H9 (cell line): Measurements from ENCODE around the gene CALCR. TPM values are rescaled to one million over a fixed set of nuclear protein-coding genes. Genes with fewer than 3 reads are reported as not detected.

Experiments
- DNase-seq: peaks from one replicate; pipeline ENCODE4 v3.0.0-alpha.2; 2017
- H2AFZ ChIP-seq: one replicate; pipeline ENCODE4 v1.6.1; 2013; ENCODE audit warnings: mild to moderate bottlenecking, low read length, control low read depth, moderate library complexity
- H2AK5ac ChIP-seq: 2 replicates; pipeline ENCODE4 v1.6.1; 2013; ENCODE audit warnings: low read length, control low read depth, mixed read lengths; ENCODE audit not compliant: insufficient read length
- H2BK120ac ChIP-seq: one replicate; pipeline ENCODE4 v1.6.1; 2013; ENCODE audit warnings: low read depth, mild to moderate bottlenecking, low read length, control low read depth, inconsistent platforms; ENCODE audit not compliant: poor library complexity, severe bottlenecking
- H2BK12ac ChIP-seq: 2 replicates; pipeline ENCODE4 v1.6.1; 2013; ENCODE audit warnings: low read length, control low read depth, mixed read lengths, low read depth; ENCODE audit not compliant: insufficient read length
- H2BK15ac ChIP-seq: 2 replicates; pipeline ENCODE4 v1.6.1; 2013; ENCODE audit warnings: low read depth, low read length, control low read depth
- H2BK20ac ChIP-seq: one replicate; pipeline ENCODE4 v1.6.1; 2013; ENCODE audit warnings: low read depth, mild to moderate bottlenecking, low read length, control low read depth, inconsistent platforms; ENCODE audit not compliant: poor library complexity, severe bottlenecking
- H2BK5ac ChIP-seq: 2 replicates; pipeline ENCODE4 v1.6.1; 2013; ENCODE audit warnings: low read length, control low read depth, mixed read lengths; ENCODE audit not compliant: insufficient read length
- H3K14ac ChIP-seq: 2 replicates; pipeline ENCODE4 v1.6.1; 2013; ENCODE audit warnings: low read length, control low read depth; ENCODE audit not compliant: insufficient read depth
- H3K18ac ChIP-seq: 2 replicates; pipeline ENCODE4 v1.6.1; 2013; ENCODE audit warnings: low read depth, mild to moderate bottlenecking, mixed read lengths, low read length, control low read depth; ENCODE audit not compliant: insufficient read length
- H3K23ac ChIP-seq: 2 replicates; pipeline ENCODE4 v1.6.1; 2013; ENCODE audit warnings: low read length, control low read depth, mixed read lengths, low read depth; ENCODE audit not compliant: insufficient read length
- H3K23me2 ChIP-seq: 2 replicates; pipeline ENCODE4 v1.6.1; 2013; ENCODE audit warnings: low read depth, mild to moderate bottlenecking, mixed read lengths, low read length, control low read depth; ENCODE audit not compliant: insufficient read length, poor library complexity, severe bottlenecking
- H3K27ac ChIP-seq: 2 replicates; pipeline ENCODE4 v1.5.1; 2013; ENCODE audit warnings: low read length, control low read depth, mixed read lengths, low read depth; ENCODE audit not compliant: insufficient read length
- H3K27me3 ChIP-seq: 2 replicates; pipeline ENCODE4 v1.6.1; 2013; ENCODE audit warnings: low read length, control low read depth, inconsistent platforms; ENCODE audit not compliant: insufficient read depth
- H3K4ac ChIP-seq: 2 replicates; pipeline ENCODE4 v1.6.1; 2013; ENCODE audit warnings: low read depth, mild to moderate bottlenecking, control low read depth, inconsistent platforms, low read length, moderate library complexity
- H3K4me1 ChIP-seq: 2 replicates; pipeline ENCODE4 v1.6.1; 2013; ENCODE audit warnings: low read length, control low read depth, inconsistent platforms; ENCODE audit not compliant: insufficient read depth
- H3K4me2 ChIP-seq: 2 replicates; pipeline ENCODE4 v1.6.1; 2013; ENCODE audit warnings: low read length, control low read depth, mixed read lengths; ENCODE audit not compliant: insufficient read length, insufficient read depth
- H3K56ac ChIP-seq: 2 replicates; pipeline ENCODE4 v1.6.1; 2013; ENCODE audit warnings: low read depth, mild to moderate bottlenecking, mixed read lengths, low read length, control low read depth; ENCODE audit not compliant: insufficient read length
- H3K79me1 ChIP-seq: 2 replicates; pipeline ENCODE4 v1.6.1; 2013; ENCODE audit warnings: low read depth, mild to moderate bottlenecking, moderate library complexity, low read length, control low read depth, inconsistent platforms; ENCODE audit not compliant: insufficient read depth, poor library complexity, severe bottlenecking
- H3K79me2 ChIP-seq: 2 replicates; pipeline ENCODE4 v1.6.1; 2013; ENCODE audit warnings: low read length, control low read depth, inconsistent platforms; ENCODE audit not compliant: insufficient read depth
- H3K9ac ChIP-seq: 2 replicates; pipeline ENCODE4 v1.6.1; 2013; ENCODE audit warnings: low read length, control low read depth, mixed read lengths; ENCODE audit not compliant: insufficient read length; ENCODE audit errors: extremely low read depth
- H3K9me3 ChIP-seq: one replicate; pipeline ENCODE4 v1.6.1; 2013; ENCODE audit warnings: low read depth, low read length, inconsistent platforms; ENCODE audit not compliant: control insufficient read depth
- H3T11ph ChIP-seq: one replicate; pipeline ENCODE4 v1.6.1; 2013; ENCODE audit warnings: mild to moderate bottlenecking, low read length, control low read depth, inconsistent platforms
- H4K20me1 ChIP-seq: one replicate; pipeline ENCODE4 v1.6.1; 2013; ENCODE audit not compliant: control insufficient read depth, insufficient read length, insufficient read depth
- H4K5ac ChIP-seq: 2 replicates; pipeline ENCODE4 v1.6.1; 2013; ENCODE audit warnings: low read depth, mild to moderate bottlenecking, mixed read lengths, low read length, control low read depth; ENCODE audit not compliant: insufficient read length
- H4K8ac ChIP-seq: replicated peaks from 2 replicates; pipeline ENCODE4 v1.6.1; 2013; ENCODE audit warnings: low read length, control low read depth, mixed read lengths, low read depth; ENCODE audit not compliant: insufficient read length
- H4K91ac ChIP-seq: 2 replicates; pipeline ENCODE4 v1.6.1; 2013; ENCODE audit warnings: low read depth, mild to moderate bottlenecking, moderate library complexity, mixed read lengths, low read length, control low read depth; ENCODE audit not compliant: insufficient read length
- H3K27ac Mint-ChIP-seq, 3 experiments: 2 replicates in 2 of 3; 3 replicates in 1 of 3; pipeline ENCODE4 v1.8.0; 2020 to 2021; ENCODE audit warnings: mixed read lengths in 3 of 3, mild to moderate bottlenecking in 1 of 3, moderate library complexity in 1 of 3
- H3K27me3 Mint-ChIP-seq: 2 replicates; pipeline ENCODE4 v1.8.0; 2021; ENCODE audit warnings: low read depth, mild to moderate bottlenecking, moderate library complexity, mixed read lengths
- H3K36me3 Mint-ChIP-seq, 3 experiments: 2 replicates in 2 of 3; 3 replicates in 1 of 3; pipeline ENCODE4 v1.8.0; 2020 to 2021; ENCODE audit warnings: low read depth in 3 of 3, mixed read lengths in 3 of 3; ENCODE audit not compliant: insufficient read depth in 1 of 3
- H3K4me1 Mint-ChIP-seq, 2 experiments: 2 replicates each; pipeline ENCODE4 v1.8.0; 2020; ENCODE audit warnings: mixed read lengths in 2 of 2
- H3K4me3 Mint-ChIP-seq, 2 experiments: 2 replicates in 1 of 2; 3 replicates in 1 of 2; pipeline ENCODE4 v1.8.0; 2020 to 2021; ENCODE audit warnings: mild to moderate bottlenecking in 2 of 2, mixed read lengths in 2 of 2, moderate library complexity in 1 of 2
- H3K9me3 Mint-ChIP-seq, 2 experiments: 2 replicates in 1 of 2; 3 replicates in 1 of 2; pipeline ENCODE4 v1.8.0; 2020; ENCODE audit warnings: mild to moderate bottlenecking in 2 of 2, mixed read lengths in 2 of 2, moderate library complexity in 1 of 2
- CTCF ChIP-seq: fragments of 200-600 bp; sonication (generic); conservative IDR thresholded peaks from 3 replicates; pipeline ENCODE4 v1.8.0; 2021; ENCODE audit warnings: antibody characterized with exemption, mild to moderate bottlenecking
- WGBS: extraction: QIAGEN DNeasy Blood & Tissue Kit; methylation state at CpG from one replicate; pipeline ENCODE4 v1.1.7; 2013; ENCODE audit warnings: missing lambda C conversion rate, low lambda C conversion rate, mixed read lengths; ENCODE audit not compliant: insufficient read length; ENCODE audit errors: extremely low coverage; 5-methylcytosine and 5-hydroxymethylcytosine counted together
- total RNA-seq: library from RNA; stranded (reverse); gene quantifications from 2 replicates; pipeline ENCODE4 v1.2.1, GENCODE V29; 2021

The CALCR gene
- total RNA-seq, 1 experiment from 2014 or later = 0.52 TPM

GRCh38 chr7:93448176-93448575 lies 126.3 kb downstream of the CALCR start:
- no peak overlapping the region for H2BK12ac ChIP-seq
- Mint-ChIP-seq H3K4me3 (no peak overlapping the region), H3K27me3 (no peaks in the 10 kb centered on the region), H3K9me3 (no peaks in the 10 kb centered on the region), H3K4me1 (peaks cover 0 to 10% of the 10 kb centered on the region in 2 experiments; a peak in 2 of 4 replicates), H3K36me3 (no peaks in the 10 kb centered on the region), H3K27ac (no peak overlapping the region)
- no peaks in the 10 kb centered on the region for H3K79me2 ChIP-seq
- H3K4ac ChIP-seq = no peak overlapping the region
- no peak overlapping the region for H2BK15ac ChIP-seq
- H3K23me2 ChIP-seq = no peaks in the 10 kb centered on the region
- no peak overlapping the region for H3T11ph ChIP-seq
- H3K4me2 ChIP-seq = no peak overlapping the region
- no peak overlapping the region for H3K18ac ChIP-seq
- no peak overlapping the region for H4K91ac ChIP-seq
- no peaks in the 10 kb centered on the region for H3K9me3 ChIP-seq
- H2BK5ac ChIP-seq = no peak overlapping the region
- H3K9ac ChIP-seq = no peak overlapping the region
- no peak overlapping the region for H2AK5ac ChIP-seq
- TF ChIP-seq CTCF = no peak
- no peaks in the 10 kb centered on the region for H3K79me1 ChIP-seq
- H4K5ac ChIP-seq = no peak overlapping the region
- H3K27ac ChIP-seq = no peak overlapping the region
- no peak overlapping the region for H2AFZ ChIP-seq
- no CpG with 5 or more reads among the region's 1 CpG for WGBS
- H4K20me1 ChIP-seq = no peaks in the 10 kb centered on the region
- no peak overlapping the region for H4K8ac ChIP-seq
- DNase-seq = no peak
- H2BK20ac ChIP-seq = no peak overlapping the region
- H3K27me3 ChIP-seq = no peaks in the 10 kb centered on the region
- no peak overlapping the region for H2BK120ac ChIP-seq
- no peaks in the 10 kb centered on the region for H3K4me1 ChIP-seq
- no peak overlapping the region for H3K14ac ChIP-seq
- no peak overlapping the region for H3K23ac ChIP-seq
- H3K56ac ChIP-seq = no peak overlapping the region
